GM12878 (cell line): ENCODE results near the gene ZNF407.

Experiments used
- EZH2 ChIP-seq: IDR thresholded peaks from 2 replicates; pipeline ENCODE4 v1.6.1; 2012; ENCODE audit warnings: low read depth, mild to moderate bottlenecking, control low read depth, inconsistent platforms, low read length, borderline replicate concordance; ENCODE audit not compliant: control insufficient read depth
- MXI1 ChIP-seq: fragments of 150-350 bp; IDR thresholded peaks from 2 replicates; pipeline ENCODE4 v1.6.1; 2011; ENCODE audit warnings: low read depth, mild to moderate bottlenecking, inconsistent platforms, low read length, improper control_type of control experiment
- NFYB ChIP-seq: IDR thresholded peaks from 2 replicates; pipeline ENCODE4 v1.6.1; 2011; ENCODE audit warnings: low read depth, mild to moderate bottlenecking, low read length, improper control_type of control experiment, moderate library complexity; ENCODE audit not compliant: insufficient read depth
- POLR2AphosphoS2 ChIP-seq: IDR thresholded peaks from 2 replicates; pipeline ENCODE4 v1.6.1; 2011; ENCODE audit warnings: low read depth, mild to moderate bottlenecking, low read length, improper control_type of control experiment, moderate library complexity
- ZNF274 ChIP-seq: IDR thresholded peaks from one replicate; pipeline ENCODE4 v1.8.0; 2011; ENCODE audit not compliant: insufficient read length, insufficient read depth
- TF ChIP-seq, protein P1 (sequence below): fragments of 450-650 bp; IDR thresholded peaks from 2 replicates; pipeline ENCODE4 v1.6.1; 2018; ENCODE audit warnings: mild to moderate bottlenecking, low read depth, moderate library complexity; ENCODE audit not compliant: partially characterized antibody
- TF ChIP-seq, protein P2 (sequence below), 3 experiments: IDR thresholded peaks in 2 of 3; conservative IDR thresholded peaks in 1 of 3; 2 replicates each; pipeline ENCODE4 v1.5.1; 2011; ENCODE audit warnings: low read depth in 3 of 3, low read length in 3 of 3, mild to moderate bottlenecking in 3 of 3, control low read depth in 2 of 3, moderate library complexity in 2 of 3, inconsistent platforms in 1 of 3, mixed read lengths in 1 of 3; ENCODE audit not compliant: control insufficient read depth in 2 of 3, insufficient read depth in 1 of 3; ENCODE audit errors: extremely low read depth in 1 of 3

DNA sequence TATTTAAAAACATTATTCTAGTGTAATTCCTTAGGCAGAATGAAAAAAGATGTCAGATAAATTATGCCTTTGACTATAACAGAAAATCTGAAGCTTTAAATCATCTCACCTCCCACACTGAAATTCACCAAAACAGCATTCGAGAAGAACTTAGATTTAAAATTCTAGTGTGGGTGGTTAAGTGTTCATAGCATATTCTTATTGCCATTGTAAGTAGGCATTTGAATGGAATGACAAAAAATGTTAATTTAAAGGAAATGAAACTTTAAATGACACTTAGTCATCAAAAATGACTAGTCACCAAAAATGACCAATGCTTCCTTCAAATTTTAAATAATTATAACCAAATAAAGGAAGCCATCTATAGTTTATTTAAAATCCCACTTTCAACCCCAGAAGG, 7.0 kb upstream of the ZNF407 start:
- TF ChIP-seq POLR2AphosphoS2 (no peak), EZH2 (no peak), MXI1 (no peak), NFYB (no peak), ZNF274 (no peak)
- TF ChIP-seq, protein P1, sequence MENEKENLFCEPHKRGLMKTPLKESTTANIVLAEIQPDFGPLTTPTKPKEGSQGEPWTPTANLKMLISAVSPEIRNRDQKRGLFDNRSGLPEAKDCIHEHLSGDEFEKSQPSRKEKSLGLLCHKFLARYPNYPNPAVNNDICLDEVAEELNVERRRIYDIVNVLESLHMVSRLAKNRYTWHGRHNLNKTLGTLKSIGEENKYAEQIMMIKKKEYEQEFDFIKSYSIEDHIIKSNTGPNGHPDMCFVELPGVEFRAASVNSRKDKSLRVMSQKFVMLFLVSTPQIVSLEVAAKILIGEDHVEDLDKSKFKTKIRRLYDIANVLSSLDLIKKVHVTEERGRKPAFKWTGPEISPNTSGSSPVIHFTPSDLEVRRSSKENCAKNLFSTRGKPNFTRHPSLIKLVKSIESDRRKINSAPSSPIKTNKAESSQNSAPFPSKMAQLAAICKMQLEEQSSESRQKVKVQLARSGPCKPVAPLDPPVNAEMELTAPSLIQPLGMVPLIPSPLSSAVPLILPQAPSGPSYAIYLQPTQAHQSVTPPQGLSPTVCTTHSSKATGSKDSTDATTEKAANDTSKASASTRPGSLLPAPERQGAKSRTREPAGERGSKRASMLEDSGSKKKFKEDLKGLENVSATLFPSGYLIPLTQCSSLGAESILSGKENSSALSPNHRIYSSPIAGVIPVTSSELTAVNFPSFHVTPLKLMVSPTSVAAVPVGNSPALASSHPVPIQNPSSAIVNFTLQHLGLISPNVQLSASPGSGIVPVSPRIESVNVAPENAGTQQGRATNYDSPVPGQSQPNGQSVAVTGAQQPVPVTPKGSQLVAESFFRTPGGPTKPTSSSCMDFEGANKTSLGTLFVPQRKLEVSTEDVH, result no peak
- TF ChIP-seq, protein P2, sequence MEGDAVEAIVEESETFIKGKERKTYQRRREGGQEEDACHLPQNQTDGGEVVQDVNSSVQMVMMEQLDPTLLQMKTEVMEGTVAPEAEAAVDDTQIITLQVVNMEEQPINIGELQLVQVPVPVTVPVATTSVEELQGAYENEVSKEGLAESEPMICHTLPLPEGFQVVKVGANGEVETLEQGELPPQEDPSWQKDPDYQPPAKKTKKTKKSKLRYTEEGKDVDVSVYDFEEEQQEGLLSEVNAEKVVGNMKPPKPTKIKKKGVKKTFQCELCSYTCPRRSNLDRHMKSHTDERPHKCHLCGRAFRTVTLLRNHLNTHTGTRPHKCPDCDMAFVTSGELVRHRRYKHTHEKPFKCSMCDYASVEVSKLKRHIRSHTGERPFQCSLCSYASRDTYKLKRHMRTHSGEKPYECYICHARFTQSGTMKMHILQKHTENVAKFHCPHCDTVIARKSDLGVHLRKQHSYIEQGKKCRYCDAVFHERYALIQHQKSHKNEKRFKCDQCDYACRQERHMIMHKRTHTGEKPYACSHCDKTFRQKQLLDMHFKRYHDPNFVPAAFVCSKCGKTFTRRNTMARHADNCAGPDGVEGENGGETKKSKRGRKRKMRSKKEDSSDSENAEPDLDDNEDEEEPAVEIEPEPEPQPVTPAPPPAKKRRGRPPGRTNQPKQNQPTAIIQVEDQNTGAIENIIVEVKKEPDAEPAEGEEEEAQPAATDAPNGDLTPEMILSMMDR (IDR thresholded peaks at IDR 0.05 in 2 of 3, conservative IDR thresholded peaks at IDR 0.05 in 1 of 3; ENCODE audit: control insufficient read depth in 2 of 3, extremely low read depth in 1 of 3, insufficient read depth in 1 of 3, low read depth in 3 of 3, low read length in 3 of 3), result no peak
